ENCODE results near the gene WDFY1. TPM values are rescaled to one million over a fixed set of nuclear protein-coding genes. Genes with fewer than 3 reads are reported as not detected.

The WDFY1 gene
- total and polyA plus RNA-seq, 3 donors from 2014 or later, result 29.5 to 62.9 (median 49.4) TPM

DNA sequence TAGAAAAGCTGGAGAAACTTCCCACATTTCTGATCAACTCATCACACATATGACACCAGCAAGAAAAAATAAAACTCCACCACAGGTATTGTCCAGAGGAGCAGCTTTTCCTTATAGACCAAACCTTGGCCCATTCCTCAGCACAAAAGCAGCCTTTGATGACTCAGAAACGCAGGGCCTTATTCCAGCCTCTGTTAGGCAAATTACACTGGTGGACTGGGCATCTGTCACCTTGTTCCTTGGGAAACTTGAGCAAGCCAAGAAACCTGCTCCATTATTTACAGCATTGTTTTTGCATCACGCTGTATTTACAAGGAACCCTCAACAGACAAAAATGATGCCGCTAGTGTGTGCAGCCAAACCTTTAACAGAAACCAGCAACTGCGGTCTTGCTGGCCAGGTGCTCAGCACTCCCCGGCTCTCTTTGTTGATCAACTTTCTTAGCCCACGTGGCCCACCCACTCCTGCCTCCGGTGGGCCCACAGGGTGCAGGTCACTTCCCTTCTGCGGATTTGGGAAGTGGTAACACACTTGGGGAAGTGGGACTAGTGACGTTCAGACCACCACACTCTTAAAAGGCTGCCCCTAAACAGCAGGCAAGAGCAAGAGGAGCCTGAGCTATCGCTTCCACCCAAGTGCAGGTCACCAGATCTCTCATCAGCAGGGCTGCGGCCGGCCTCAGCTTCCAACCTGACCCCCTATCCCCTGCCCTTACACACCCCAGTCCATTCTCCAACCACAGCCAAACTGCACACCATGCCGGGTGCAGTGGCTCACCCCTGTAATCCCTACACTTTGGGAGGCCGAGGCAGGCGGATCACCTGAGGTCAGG, 109.2 kb downstream of the WDFY1 start:
- Histone ChIP-seq H3K36me3 (ENCODE audit: low read depth, missing control alignments) (no peaks in the 10 kb centered on the region), H3K4me3 (no peak overlapping the region), H3K9me3 (no peaks in the 10 kb centered on the region), H3K27ac (no peak overlapping the region), H3K4me1 (peaks cover 4% of the 10 kb centered on the region), H3K27me3 (no peaks in the 10 kb centered on the region)
- 47 to 72% methylated on average over 15 of the region's 15 CpGs for WGBS, 2 donors
- no peak for DNase-seq
- intact Hi-C loops (cut with DNase I; ENCODE audit: low total_unique reads), result no loop called here
- TF ChIP-seq CTCF (IDR thresholded peaks at IDR 0.05) (no peak), POLR2A (IDR thresholded peaks at IDR 0.05) (no peak)

DNA sequence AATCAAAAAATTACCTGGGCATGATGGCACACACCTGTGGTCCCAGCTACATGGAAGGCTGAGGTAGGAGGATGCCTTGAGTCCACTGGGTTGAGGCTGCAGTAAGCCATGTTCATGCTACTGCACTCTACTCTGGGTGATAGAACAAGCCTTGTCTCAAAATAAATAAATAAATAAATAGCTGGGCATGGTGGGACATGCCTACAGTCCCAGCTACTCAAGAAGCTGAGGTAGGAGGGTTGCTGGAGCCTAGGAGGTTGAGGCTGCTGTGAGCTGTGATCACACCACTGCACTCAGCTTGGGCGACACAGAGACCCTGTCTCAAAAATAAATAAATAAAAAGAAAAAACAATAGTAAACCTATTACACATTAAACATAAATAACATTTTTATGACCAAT, 110.7 kb downstream of the WDFY1 start:
- Histone ChIP-seq H3K36me3 (ENCODE audit: low read depth, missing control alignments) (no peaks in the 10 kb centered on the region), H3K4me3 (no peak overlapping the region), H3K4me1 (peaks cover 4% of the 10 kb centered on the region), H3K27ac (no peak overlapping the region), H3K27me3 (no peaks in the 10 kb centered on the region), H3K9me3 (no peaks in the 10 kb centered on the region)
- intact Hi-C loops (cut with DNase I; ENCODE audit: low total_unique reads), result no loop called here
- TF ChIP-seq POLR2A (IDR thresholded peaks at IDR 0.05) (no peak), CTCF (IDR thresholded peaks at IDR 0.05) (no peak)
- DNase-seq, result no peak
- 95 to 100% methylated on average over 1 of the region's 1 CpG for WGBS, 2 donors

GRCh38 chr2:223832241-223832903, 112.8 kb downstream of the WDFY1 start:
- Histone ChIP-seq H3K27ac (no peak overlapping the region), H3K36me3 (ENCODE audit: low read depth, missing control alignments) (no peaks in the 10 kb centered on the region), H3K4me1 (peaks cover 4% of the 10 kb centered on the region), H3K9me3 (no peaks in the 10 kb centered on the region), H3K27me3 (no peaks in the 10 kb centered on the region), H3K4me3 (no peak overlapping the region)
- DNase-seq, result no peak
- intact Hi-C loops (cut with DNase I; ENCODE audit: low total_unique reads), result no loop called here
- TF ChIP-seq CTCF (IDR thresholded peaks at IDR 0.05) (no peak), POLR2A (IDR thresholded peaks at IDR 0.05) (no peak)
- WGBS, 2 donors, result 44 to 55% methylated on average over 8 of the region's 8 CpGs

- TF ChIP-seq CTCF (IDR thresholded peaks at IDR 0.05) (no peak), POLR2A (IDR thresholded peaks at IDR 0.05) (no peak)
- WGBS, 2 donors, result 88 to 92% methylated on average over 5 of the region's 5 CpGs
- intact Hi-C loops (cut with DNase I; ENCODE audit: low total_unique reads), result no loop called here
- no peaks in the 10 kb centered on the region for H3K9me3 ChIP-seq
- H3K4me3 ChIP-seq, result no peak overlapping the region
- H3K27ac ChIP-seq, result no peak overlapping the region
- no peaks in the 10 kb centered on the region for H3K36me3 ChIP-seq (ENCODE audit: low read depth, missing control alignments)
- H3K4me1 ChIP-seq, result no peaks in the 10 kb centered on the region
- no peak for DNase-seq
- H3K27me3 ChIP-seq, result no peaks in the 10 kb centered on the region
Observed at GRCh38 chr2:223829128-223829527, 116.0 kb downstream of the WDFY1 start.
